Measurements from ENCODE around the gene PLPPR3.
"Not testable (repeated sequence)": the region's sequence is repeated elsewhere in the genome, so short reads cannot be mapped to it uniquely, and the experiment has no call there.

Gene PLPPR3

GRCh38 chr19:821825-822503 lies at the start of gene PLPPR3:
PLPPR3 (minus strand) TSS chr19:821955; CDS start chr19:821559, 396 bp downstream.
- no peak for DNase-seq

- no peak for DNase-seq
These were observed 49.2 kb upstream of the PLPPR3 start for GRCh38 chr19:870963-871401.

DNA sequence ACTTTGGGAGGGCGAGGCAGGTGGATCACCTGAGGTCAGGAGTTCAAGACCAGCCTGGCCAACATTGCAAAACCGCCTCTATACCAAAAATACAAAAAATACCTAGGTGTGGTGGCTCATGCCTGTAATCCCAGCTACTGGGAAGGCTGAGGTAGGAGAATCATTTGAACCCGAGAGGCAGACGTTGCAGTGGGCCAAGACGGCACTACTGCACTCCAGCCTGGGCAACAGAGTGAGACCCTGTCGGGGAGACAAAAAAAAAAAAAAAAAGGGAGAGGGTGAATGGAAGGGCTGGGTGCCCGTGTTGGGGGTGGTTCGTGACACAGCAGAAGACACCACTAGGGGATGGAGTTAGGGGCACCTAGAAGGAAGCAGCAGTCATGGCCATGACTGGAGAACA lies 48.6 kb upstream of the PLPPR3 start:
- DNase-seq = no peak

DNA sequence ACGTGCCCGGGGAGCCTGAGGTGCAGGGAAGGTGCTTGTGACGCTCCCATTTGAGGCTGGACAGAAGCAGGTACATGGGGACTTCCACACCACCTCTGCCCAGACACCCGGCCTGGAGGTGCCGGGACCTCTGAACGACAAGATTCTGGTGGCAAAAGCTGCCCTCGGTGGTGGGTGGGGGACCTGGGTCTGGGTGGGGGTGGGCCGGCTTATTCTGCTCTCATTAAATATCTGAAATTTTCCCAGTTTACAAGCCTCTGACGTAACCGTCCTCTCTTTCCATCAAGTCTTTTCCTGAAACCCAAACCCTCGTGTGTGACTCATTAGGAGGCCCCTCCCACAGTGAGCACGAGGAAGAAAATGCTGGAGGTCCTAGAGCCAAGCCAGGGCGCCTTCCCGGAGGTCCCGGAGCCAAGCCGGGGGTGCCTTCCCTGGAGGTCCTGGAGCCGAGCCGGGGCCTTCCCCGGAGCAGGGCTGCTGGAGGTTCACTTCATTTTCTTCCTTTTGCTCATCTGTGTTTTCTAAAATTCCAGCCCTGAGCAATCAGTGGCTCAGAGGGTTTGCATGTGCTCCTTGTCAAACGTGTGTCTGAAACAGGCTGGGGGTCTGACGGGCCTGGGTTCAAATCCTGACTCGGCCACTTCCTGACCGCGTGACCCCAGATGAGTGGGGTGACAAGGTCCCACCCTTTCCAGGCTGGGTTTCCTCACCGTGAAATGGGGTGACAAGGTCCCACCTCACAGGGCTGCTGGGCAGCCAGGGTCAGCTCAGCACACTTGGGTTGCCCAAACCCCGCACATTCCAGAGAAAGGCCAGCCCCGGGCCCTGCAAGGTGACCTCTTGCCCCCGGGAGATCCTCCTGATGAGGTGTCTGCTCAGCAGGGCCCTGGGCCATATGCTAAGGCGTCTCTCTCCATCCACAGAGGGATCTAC lies 47.8 kb upstream of the PLPPR3 start:
- no peak for DNase-seq

GRCh38 chr19:868458-869244 lies 46.9 kb upstream of the PLPPR3 start:
- DNase-seq = no peak

GRCh38 chr19:867855-868457 lies 46.2 kb upstream of the PLPPR3 start:
- no peak for DNase-seq

- DNase-seq = no peak
These were observed 45.6 kb upstream of the PLPPR3 start for GRCh38 chr19:867301-867793.

DNA sequence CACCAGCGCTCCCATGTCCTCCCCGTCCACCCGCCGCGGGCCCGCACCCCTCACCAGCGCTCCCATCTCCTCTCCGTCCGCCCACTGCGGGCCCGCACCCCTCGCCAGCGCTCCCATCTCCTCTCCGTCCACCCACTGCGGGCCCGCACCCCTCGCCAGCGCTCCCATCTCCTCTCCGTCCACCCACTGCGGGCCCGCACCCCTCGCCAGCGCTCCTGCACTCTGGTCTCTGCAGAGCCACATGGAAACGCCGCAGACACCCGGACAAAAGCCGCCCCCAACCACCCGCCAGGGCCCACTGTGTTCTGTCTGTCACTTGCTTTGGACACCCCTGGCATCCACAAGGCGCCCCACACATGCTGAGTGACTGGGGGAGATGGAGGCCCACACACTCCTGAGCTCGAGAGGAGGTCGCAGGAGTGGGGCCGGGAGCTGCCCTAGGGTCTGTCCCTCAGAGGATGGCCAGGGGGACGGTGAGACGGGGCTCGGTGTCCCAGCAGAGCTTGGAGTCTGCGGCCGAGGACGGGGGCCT lies 45.1 kb upstream of the PLPPR3 start:
- DNase-seq = no peak

DNA sequence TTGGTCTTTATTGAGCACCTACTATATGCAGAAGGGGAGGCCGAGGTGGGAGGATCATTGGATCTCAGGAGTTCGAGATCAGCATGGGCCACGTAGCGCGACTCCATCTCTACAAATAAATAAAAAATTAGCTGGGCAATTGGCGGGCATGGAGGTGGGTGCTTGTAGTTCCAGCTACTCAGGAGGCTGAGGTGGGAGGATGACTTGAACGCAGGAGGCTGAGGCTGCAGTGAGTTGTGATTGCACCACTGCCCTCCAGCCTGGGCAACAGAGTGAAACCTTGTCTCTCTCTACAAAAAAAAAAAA lies 41.5 kb upstream of the PLPPR3 start:
- DNase-seq = no peak

DNA sequence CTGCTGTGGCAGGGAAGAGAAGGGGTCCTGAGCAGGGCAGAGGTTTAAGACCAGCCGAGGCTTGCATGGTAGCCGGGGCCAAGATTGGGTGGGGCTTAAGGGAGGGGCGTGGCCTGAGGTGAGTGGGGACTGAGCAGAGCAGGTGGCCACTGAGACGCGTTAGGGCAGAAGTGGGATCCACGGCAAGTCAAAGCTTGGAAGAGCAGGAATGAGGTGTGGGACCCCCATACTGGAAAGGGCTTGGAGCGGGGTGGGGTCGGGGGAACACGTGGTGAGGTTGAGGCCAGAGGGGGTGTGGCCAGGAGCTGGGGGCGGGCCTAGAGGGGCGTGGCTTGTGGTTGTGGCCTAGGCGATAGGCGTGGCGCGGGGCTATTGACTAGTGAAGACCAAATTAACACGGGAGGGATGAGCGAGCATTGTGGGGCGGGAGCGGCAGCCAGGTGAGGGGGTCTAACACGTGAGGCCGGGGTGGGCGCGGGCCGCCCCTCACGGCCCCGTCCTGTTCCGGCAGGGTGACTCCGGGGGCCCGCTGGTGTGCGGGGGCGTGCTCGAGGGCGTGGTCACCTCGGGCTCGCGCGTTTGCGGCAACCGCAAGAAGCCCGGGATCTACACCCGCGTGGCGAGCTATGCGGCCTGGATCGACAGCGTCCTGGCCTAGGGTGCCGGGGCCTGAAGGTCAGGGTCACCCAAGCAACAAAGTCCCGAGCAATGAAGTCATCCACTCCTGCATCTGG lies 41.0 kb upstream of the PLPPR3 start:
- peak; percentile 81 to 83 for DNase-seq

GRCh38 chr19:861756-862580 lies 40.2 kb upstream of the PLPPR3 start:
- DNase-seq = peak; percentile 67 to 68

- no peak for DNase-seq
These were observed 39.5 kb upstream of the PLPPR3 start for GRCh38 chr19:861141-861755.

- DNase-seq = no peak
These were observed 37.4 kb upstream of the PLPPR3 start, which contains the start of gene CFD for GRCh38 chr19:858868-859843. CFD (plus strand) TSS chr19:859664; CDS start chr19:859690, 26 bp downstream.

GRCh38 chr19:858284-858683 lies 36.5 kb upstream of the PLPPR3 start:
- no peak for DNase-seq

GRCh38 chr19:855566-856120 lies 33.9 kb upstream of the PLPPR3 start:
- no peak for DNase-seq

DNA sequence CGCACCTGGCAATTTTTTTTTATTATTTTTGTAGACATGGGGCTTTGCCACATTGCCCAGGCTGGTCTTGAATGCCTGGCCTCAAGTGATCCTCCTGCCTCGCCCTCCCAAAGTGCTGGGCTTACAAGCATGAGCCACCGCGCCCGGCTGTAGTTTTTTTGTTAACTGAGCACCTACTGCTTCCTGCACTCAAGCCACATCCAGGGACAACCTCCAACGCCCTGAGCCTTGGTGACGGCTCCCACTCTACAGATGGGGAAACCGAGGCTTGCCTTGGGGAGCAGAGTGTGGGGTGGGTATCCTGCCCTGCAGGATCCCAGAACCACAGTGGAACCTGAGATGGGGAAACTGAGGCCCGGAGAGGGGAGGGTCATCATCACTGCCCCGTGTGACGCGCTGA lies 33.4 kb upstream of the PLPPR3 start:
- no peak for DNase-seq

DNA sequence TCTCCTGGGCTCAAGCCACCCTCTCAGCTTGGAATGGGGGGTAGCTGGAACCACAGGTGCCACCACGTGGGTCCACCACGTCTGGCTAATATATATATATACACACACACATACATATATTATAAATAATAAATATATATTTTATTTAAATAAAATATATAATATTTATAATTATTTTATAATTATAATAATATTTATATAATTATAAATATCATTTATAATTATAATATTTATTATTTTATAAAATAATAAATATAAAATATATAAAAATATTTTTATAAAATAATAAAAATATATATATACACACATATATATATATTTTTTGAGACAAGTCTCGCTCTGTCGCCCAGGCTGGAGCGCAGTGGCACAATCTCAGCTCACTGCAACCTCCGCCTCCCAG lies 32.8 kb upstream of the PLPPR3 start:
- no peak for DNase-seq

- DNase-seq = not testable (repeated sequence)
These were observed 32.0 kb upstream of the PLPPR3 start for GRCh38 chr19:853614-854220.

All from activated CD4-positive, alpha-beta T cell treated with anti-CD3 and anti-CD28 coated beads, Interleukin-2, amount 50 U/mL, for 48 hours (primary cell).